ENCODE data around the gene PRICKLE4. TPM values are rescaled to one million over a fixed set of nuclear protein-coding genes. Genes with fewer than 3 reads are reported as not detected.
"Not testable (repeated sequence)": the region's sequence is repeated elsewhere in the genome, so short reads cannot be mapped to it uniquely, and the experiment has no call there.

PRICKLE4 gene
- total RNA-seq, 4 donors from 2014 or later = 10.4 to 17.9 (median 14.3) TPM

DNA sequence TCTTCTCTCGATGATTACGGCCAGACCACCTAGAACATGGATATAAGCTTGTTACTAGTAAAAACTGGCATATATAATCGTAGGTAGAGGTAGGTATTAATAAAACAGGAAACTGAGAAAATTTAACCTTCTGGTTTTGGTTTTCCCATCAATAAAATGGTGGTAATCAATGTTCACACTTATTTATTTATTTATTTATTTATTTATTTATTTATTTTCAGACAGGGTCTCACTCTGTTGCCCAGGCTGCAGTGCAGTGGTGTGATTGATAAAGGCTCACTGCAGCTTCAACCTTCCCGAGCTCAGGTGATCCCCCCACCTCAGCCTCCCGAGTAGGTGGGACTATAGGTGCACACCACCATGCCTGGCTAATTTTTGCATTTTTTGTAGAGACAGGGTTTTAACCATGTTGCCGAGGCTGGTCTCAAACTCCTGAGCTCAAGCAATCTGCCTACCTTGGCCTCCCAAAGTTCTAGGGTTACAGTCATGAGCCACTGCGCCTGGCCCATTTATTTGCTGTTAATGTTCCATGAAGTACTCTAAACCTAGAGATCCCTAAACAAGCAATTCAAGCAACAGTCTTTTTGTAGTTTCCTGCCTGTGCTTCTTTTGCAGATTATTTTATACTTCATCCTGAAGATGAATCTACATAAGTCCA, 18.4 kb downstream of the PRICKLE4 start:
- DNase-seq = no peak
- intact Hi-C loops (cut with DNase I; ENCODE audit: low total_unique reads) = no loop called here
- no peak for TF ChIP-seq CTCF (IDR thresholded peaks at IDR 0.05)
- no peak for TF ChIP-seq POLR2A (IDR thresholded peaks at IDR 0.05)
- Histone ChIP-seq H3K36me3 (no peaks in the 10 kb centered on the region), H3K4me3 (no peak overlapping the region), H3K27me3 (no peaks in the 10 kb centered on the region), H3K4me1 (no peaks in the 10 kb centered on the region), H3K27ac (no peak overlapping the region), H3K9me3 (no peaks in the 10 kb centered on the region)

- no peak overlapping the region for H3K27ac ChIP-seq
- no peaks in the 10 kb centered on the region for H3K27me3 ChIP-seq
- H3K36me3 ChIP-seq = no peaks in the 10 kb centered on the region
- no peaks in the 10 kb centered on the region for H3K9me3 ChIP-seq
- H3K4me1 ChIP-seq = no peaks in the 10 kb centered on the region
- DNase-seq = no peak
- no peak overlapping the region for H3K4me3 ChIP-seq
- no peak for TF ChIP-seq POLR2A (IDR thresholded peaks at IDR 0.05)
- TF ChIP-seq CTCF (IDR thresholded peaks at IDR 0.05) = no peak
- intact Hi-C loops (cut with DNase I; ENCODE audit: low total_unique reads) = no loop called here
Measured at GRCh38 chr6:41799559-41799911, 19.0 kb downstream of the PRICKLE4 start.

GRCh38 chr6:41801380-41801779, 20.8 kb downstream of the PRICKLE4 start:
- DNase-seq = no peak
- Histone ChIP-seq H3K9me3 (no peaks in the 10 kb centered on the region), H3K4me1 (no peaks in the 10 kb centered on the region), H3K27me3 (no peaks in the 10 kb centered on the region), H3K27ac (no peak overlapping the region), H3K4me3 (no peak overlapping the region), H3K36me3 (no peaks in the 10 kb centered on the region)
- no peak for TF ChIP-seq POLR2A (IDR thresholded peaks at IDR 0.05)
- TF ChIP-seq CTCF (IDR thresholded peaks at IDR 0.05) = no peak
- intact Hi-C loops (cut with DNase I; ENCODE audit: low total_unique reads) = no loop called here

GRCh38 chr6:41805830-41806774, 25.5 kb downstream of the PRICKLE4 start:
- DNase-seq = no peak
- Histone ChIP-seq H3K36me3 (no peaks in the 10 kb centered on the region), H3K9me3 (no peaks in the 10 kb centered on the region), H3K4me3 (no peak overlapping the region), H3K27ac (no peak overlapping the region), H3K4me1 (no peaks in the 10 kb centered on the region), H3K27me3 (no peaks in the 10 kb centered on the region)
- no peak for TF ChIP-seq POLR2A (IDR thresholded peaks at IDR 0.05)
- no peak for TF ChIP-seq CTCF (IDR thresholded peaks at IDR 0.05)
- intact Hi-C loops (cut with DNase I; ENCODE audit: low total_unique reads) = no loop called here

DNA sequence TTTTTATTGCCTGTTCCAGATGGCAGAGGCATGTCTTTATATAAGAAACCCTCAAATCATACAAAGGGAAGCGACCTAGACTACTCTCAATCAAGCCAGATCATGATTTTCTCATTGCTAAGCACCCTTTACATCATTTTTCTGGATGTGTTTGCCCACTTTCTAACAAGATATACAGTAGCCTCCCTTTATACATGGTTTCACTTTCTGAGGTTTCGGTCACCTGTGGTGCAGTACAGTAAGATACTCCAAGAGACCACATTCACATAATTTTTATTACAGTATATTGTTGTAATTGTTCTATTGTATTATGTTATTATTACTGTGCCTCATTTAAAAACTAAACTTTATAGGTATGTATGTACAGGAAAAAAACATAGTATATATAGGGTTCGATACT, 30.5 kb downstream of the PRICKLE4 start:
- no peak for TF ChIP-seq POLR2A (IDR thresholded peaks at IDR 0.05)
- no peak for TF ChIP-seq CTCF (IDR thresholded peaks at IDR 0.05)
- no peaks in the 10 kb centered on the region for H3K27me3 ChIP-seq
- no peak overlapping the region for H3K27ac ChIP-seq

GRCh38 chr6:41811946-41812345, 31.4 kb downstream of the PRICKLE4 start:
- H3K36me3 ChIP-seq; intact Hi-C loops (cut with DNase I; ENCODE audit: low total_unique reads); DNase-seq; H3K27me3 ChIP-seq; H3K4me3 ChIP-seq; H3K27ac ChIP-seq; H3K4me1 ChIP-seq; H3K9me3 ChIP-seq: not testable (repeated sequence)

More for the DNA sequence above, 30.5 kb downstream of the PRICKLE4 start:
- intact Hi-C loops (cut with DNase I; ENCODE audit: low total_unique reads) = no loop called here
- no peaks in the 10 kb centered on the region for H3K4me1 ChIP-seq
- H3K4me3 ChIP-seq = no peak overlapping the region
- no peak for DNase-seq
- H3K36me3 ChIP-seq = no peaks in the 10 kb centered on the region
- H3K9me3 ChIP-seq = no peaks in the 10 kb centered on the region
